GM12872 (cell line): ENCODE results near the gene TMEM169.

Experiments used
- CTCF ChIP-seq: IDR thresholded peaks from 3 replicates; pipeline ENCODE4 v1.5.1; 2011; ENCODE audit warnings: low read depth, mild to moderate bottlenecking, low read length, moderate library complexity; ENCODE audit not compliant: insufficient read depth

The TMEM169 gene

DNA sequence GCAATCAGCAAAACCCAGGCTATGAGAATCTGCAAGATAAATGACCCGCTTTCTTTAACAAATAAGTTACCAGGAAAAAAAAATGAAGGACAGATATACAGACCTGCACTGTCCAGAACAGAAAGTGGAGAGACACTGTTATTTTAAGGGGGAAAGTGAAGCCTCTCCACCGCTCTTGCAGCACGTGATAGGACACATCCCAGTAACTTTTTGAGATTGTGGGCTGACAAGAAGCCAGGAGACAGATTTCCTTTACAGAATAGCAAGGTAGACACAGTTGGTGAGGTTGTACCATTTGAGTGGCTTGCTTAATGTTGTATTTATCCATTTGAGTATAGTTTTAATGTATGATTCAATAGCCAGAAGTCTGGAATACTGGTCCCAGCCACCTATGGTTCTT is 13.0 kb downstream of the TMEM169 start:
- no peak for TF ChIP-seq CTCF

DNA sequence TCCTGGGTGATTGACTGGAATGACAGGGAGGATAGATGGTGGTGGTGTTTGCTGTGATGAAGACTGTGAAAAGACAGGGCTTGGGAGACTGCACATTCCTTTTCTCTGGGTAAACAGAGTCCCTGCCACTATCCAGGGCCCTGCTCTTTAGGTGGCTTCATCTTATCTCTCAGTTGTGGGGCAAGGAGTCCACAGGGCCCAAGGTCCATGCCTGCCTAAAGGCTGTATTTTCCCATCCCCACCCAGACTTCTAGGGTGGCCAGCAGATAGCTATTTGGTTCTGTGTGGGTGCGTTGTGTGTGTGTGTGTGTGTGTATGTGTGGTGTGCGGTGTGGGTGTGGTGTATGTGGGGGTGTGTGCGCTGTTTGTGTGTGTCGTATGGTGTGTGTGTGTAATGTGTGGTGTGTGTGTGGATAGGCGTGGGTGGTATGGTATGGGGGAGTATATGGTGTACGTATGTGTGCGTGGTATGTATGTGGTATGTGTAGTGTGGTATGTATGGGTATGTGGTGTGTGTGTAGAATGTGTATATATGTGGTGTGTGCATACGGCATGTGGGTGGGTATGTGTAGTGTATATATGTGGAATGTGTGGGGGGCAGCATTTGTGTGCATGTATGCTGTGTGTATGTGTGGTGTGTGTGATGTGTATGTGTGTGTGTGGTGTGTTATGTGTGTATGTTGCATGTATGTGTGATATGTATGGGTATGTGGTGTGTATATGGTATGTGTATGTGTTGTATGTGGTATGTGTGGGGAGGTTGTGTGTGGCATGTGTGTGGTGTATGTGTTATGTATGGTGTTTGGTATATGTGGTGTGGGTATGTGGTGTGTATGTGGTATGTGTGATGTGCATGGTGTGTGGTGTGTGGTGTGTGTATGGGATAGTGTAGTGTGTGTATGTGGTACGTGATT is 17.0 kb downstream of the TMEM169 start:
- no peak for TF ChIP-seq CTCF

- TF ChIP-seq CTCF: no peak
These were observed 19.4 kb downstream of the TMEM169 start for GRCh38 chr2:216101109-216101508.

DNA sequence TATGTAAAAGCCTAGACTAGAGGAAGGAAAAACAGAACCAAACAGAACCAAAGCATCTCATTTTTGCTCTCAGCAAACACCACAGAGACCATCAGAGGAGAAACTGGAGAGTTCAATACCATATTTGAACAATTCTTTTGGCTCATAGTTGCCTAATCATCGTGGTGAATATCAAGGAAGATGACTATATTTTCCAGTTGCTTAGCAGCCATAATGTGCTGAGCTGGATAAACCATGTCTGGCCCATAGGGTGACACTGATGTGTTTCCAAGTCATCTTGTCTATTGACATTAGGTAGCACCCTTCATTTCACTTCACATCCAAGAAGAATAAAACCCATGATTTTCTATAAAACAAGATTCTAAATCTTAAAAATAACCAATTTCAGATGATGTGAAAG is 21.5 kb downstream of the TMEM169 start:
- TF ChIP-seq CTCF: no peak

DNA sequence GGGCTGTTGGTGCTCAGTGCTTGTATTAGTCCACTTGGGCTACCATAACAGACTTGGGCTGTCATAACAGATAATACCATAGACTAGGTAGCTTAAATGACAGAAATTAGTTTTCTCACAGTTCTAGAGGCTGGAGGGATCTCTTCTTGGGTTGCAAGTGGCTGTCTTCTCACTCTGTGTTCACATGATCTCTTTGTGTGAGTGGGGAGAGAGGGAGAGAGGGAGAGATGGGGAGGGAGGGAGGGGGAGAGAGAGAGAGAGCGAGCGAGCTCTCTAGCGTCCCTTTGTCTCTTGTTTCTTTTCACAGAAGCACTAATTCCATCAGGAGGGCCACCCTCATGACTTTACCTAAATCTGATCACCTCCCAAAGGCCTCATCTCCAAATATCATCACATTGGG is 23.0 kb downstream of the TMEM169 start:
- no peak for TF ChIP-seq CTCF

GRCh38 chr2:216107320-216107719 is 25.6 kb downstream of the TMEM169 start:
- TF ChIP-seq CTCF: no peak

DNA sequence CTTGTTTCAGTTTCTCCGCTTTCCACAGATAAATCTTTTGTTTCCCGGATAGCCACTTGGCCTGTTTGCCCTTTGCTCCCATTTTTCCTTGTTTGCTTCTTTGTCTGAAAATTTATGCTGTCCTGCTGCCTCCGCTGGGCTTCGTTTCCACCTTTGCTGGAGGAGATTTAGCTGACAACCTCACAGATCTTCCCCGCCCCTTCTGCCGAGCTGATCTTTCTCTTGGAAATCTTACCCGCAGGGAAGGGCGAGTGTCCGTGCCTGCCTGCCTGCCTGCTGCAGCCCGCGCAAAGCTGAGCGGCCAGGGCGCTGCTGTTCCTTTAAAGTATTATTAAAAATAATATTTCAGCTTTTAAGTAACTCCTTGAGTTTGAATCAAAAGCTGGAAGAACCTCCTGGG is 26.0 kb downstream of the TMEM169 start:
- TF ChIP-seq CTCF: no peak
